ENCODE measurements around the gene NPLOC4.

The NPLOC4 gene

GRCh38 chr17:81551458-81552243 is 85.3 kb downstream of the NPLOC4 start:
- no peaks in the 10 kb centered on the region for H3K27me3 ChIP-seq (ENCODE audit: control insufficient read depth in 1 of 2, insufficient read depth in 2 of 2, low read length in 2 of 2)
- peak overlapping the region; percentile 81 to 90 for H3K4me3 ChIP-seq (ENCODE audit: low read depth in 1 of 2, low read length in 2 of 2)
- peak overlapping the region; percentile 61 to 64 for H3K9ac ChIP-seq (ENCODE audit: low read depth in 1 of 2, low read length in 2 of 2)
- peak overlapping the region; percentile 75 for H3K27ac ChIP-seq (ENCODE audit: low read depth, low read length)
- peaks cover 0 to 36% of the 10 kb centered on the region in 2 donors for H3K36me3 ChIP-seq (ENCODE audit: control insufficient read depth in 1 of 2, insufficient read depth in 2 of 2, low read length in 2 of 2)
- no peaks in the 10 kb centered on the region for H3K9me3 ChIP-seq (ENCODE audit: control insufficient read depth in 1 of 2, low read length in 2 of 2)
- peaks cover 23 to 38% of the 10 kb centered on the region in 2 donors for H3K4me1 ChIP-seq (ENCODE audit: control insufficient read depth in 1 of 2, insufficient read depth in 2 of 2, low read length in 2 of 2)

- Histone ChIP-seq H3K27me3 (ENCODE audit: control insufficient read depth in 1 of 2, insufficient read depth in 2 of 2, low read length in 2 of 2) (no peaks in the 10 kb centered on the region), H3K9ac (ENCODE audit: low read depth in 1 of 2, low read length in 2 of 2) (peak overlapping the region; percentile 61 to 64), H3K4me3 (ENCODE audit: low read depth in 1 of 2, low read length in 2 of 2) (peak overlapping the region; percentile 81 to 90), H3K4me1 (ENCODE audit: control insufficient read depth in 1 of 2, insufficient read depth in 2 of 2, low read length in 2 of 2) (peaks cover 18 to 31% of the 10 kb centered on the region in 2 donors), H3K9me3 (ENCODE audit: control insufficient read depth in 1 of 2, low read length in 2 of 2) (no peaks in the 10 kb centered on the region), H3K36me3 (ENCODE audit: control insufficient read depth in 1 of 2, insufficient read depth in 2 of 2, low read length in 2 of 2) (peaks cover 4 to 39% of the 10 kb centered on the region in 2 donors), H3K27ac (ENCODE audit: low read depth, low read length) (no peak overlapping the region)
These were observed 86.0 kb downstream of the NPLOC4 start for GRCh38 chr17:81550830-81551457.

GRCh38 chr17:81550285-81550684 is 86.6 kb downstream of the NPLOC4 start:
- Histone ChIP-seq H3K36me3 (ENCODE audit: control insufficient read depth in 1 of 2, insufficient read depth in 2 of 2, low read length in 2 of 2) (peaks cover 7 to 46% of the 10 kb centered on the region in 2 donors), H3K4me1 (ENCODE audit: control insufficient read depth in 1 of 2, insufficient read depth in 2 of 2, low read length in 2 of 2) (peaks cover 14 to 28% of the 10 kb centered on the region in 2 donors), H3K27me3 (ENCODE audit: control insufficient read depth in 1 of 2, insufficient read depth in 2 of 2, low read length in 2 of 2) (no peaks in the 10 kb centered on the region), H3K9ac (ENCODE audit: low read depth in 1 of 2, low read length in 2 of 2) (no peak overlapping the region), H3K9me3 (ENCODE audit: control insufficient read depth in 1 of 2, low read length in 2 of 2) (no peaks in the 10 kb centered on the region), H3K4me3 (ENCODE audit: low read depth in 1 of 2, low read length in 2 of 2) (no peak overlapping the region), H3K27ac (ENCODE audit: low read depth, low read length) (no peak overlapping the region)

GRCh38 chr17:81549826-81550225 is 87.1 kb downstream of the NPLOC4 start:
- H3K4me3 ChIP-seq (ENCODE audit: low read depth in 1 of 2, low read length in 2 of 2) = no peak overlapping the region
- H3K9ac ChIP-seq (ENCODE audit: low read depth in 1 of 2, low read length in 2 of 2) = no peak overlapping the region
- no peaks in the 10 kb centered on the region for H3K9me3 ChIP-seq (ENCODE audit: control insufficient read depth in 1 of 2, low read length in 2 of 2)
- H3K27me3 ChIP-seq (ENCODE audit: control insufficient read depth in 1 of 2, insufficient read depth in 2 of 2, low read length in 2 of 2) = no peaks in the 10 kb centered on the region
- peaks cover 14 to 28% of the 10 kb centered on the region in 2 donors for H3K4me1 ChIP-seq (ENCODE audit: control insufficient read depth in 1 of 2, insufficient read depth in 2 of 2, low read length in 2 of 2)
- no peak overlapping the region for H3K27ac ChIP-seq (ENCODE audit: low read depth, low read length)
- peaks cover 9 to 49% of the 10 kb centered on the region in 2 donors for H3K36me3 ChIP-seq (ENCODE audit: control insufficient read depth in 1 of 2, insufficient read depth in 2 of 2, low read length in 2 of 2)

- H3K4me1 ChIP-seq (ENCODE audit: control insufficient read depth in 1 of 2, insufficient read depth in 2 of 2, low read length in 2 of 2) = peaks cover 14 to 25% of the 10 kb centered on the region in 2 donors
- H3K4me3 ChIP-seq (ENCODE audit: low read depth in 1 of 2, low read length in 2 of 2) = no peak overlapping the region
- no peak overlapping the region for H3K27ac ChIP-seq (ENCODE audit: low read depth, low read length)
- no peak overlapping the region for H3K9ac ChIP-seq (ENCODE audit: low read depth in 1 of 2, low read length in 2 of 2)
- no peaks in the 10 kb centered on the region for H3K27me3 ChIP-seq (ENCODE audit: control insufficient read depth in 1 of 2, insufficient read depth in 2 of 2, low read length in 2 of 2)
- no peaks in the 10 kb centered on the region for H3K9me3 ChIP-seq (ENCODE audit: control insufficient read depth in 1 of 2, low read length in 2 of 2)
- peaks cover 13 to 56% of the 10 kb centered on the region in 2 donors for H3K36me3 ChIP-seq (ENCODE audit: control insufficient read depth in 1 of 2, insufficient read depth in 2 of 2, low read length in 2 of 2)
These were observed 87.8 kb downstream of the NPLOC4 start for GRCh38 chr17:81549031-81549557.

GRCh38 chr17:81547614-81547982 is 89.3 kb downstream of the NPLOC4 start:
- Histone ChIP-seq H3K9me3 (ENCODE audit: control insufficient read depth in 1 of 2, low read length in 2 of 2) (no peaks in the 10 kb centered on the region), H3K36me3 (ENCODE audit: control insufficient read depth in 1 of 2, insufficient read depth in 2 of 2, low read length in 2 of 2) (peaks cover 24 to 71% of the 10 kb centered on the region in 2 donors), H3K27me3 (ENCODE audit: control insufficient read depth in 1 of 2, insufficient read depth in 2 of 2, low read length in 2 of 2) (no peaks in the 10 kb centered on the region), H3K27ac (ENCODE audit: low read depth, low read length) (no peak overlapping the region), H3K9ac (ENCODE audit: low read depth in 1 of 2, low read length in 2 of 2) (no peak overlapping the region), H3K4me1 (ENCODE audit: control insufficient read depth in 1 of 2, insufficient read depth in 2 of 2, low read length in 2 of 2) (peaks cover 4 to 10% of the 10 kb centered on the region in 2 donors), H3K4me3 (ENCODE audit: low read depth in 1 of 2, low read length in 2 of 2) (no peak overlapping the region)

- H3K27ac ChIP-seq (ENCODE audit: low read depth, low read length) = no peak overlapping the region
These were observed 89.9 kb downstream of the NPLOC4 start for GRCh38 chr17:81546906-81547613.

GRCh38 chr17:81545160-81545949 is 91.6 kb downstream of the NPLOC4 start:
- no peaks in the 10 kb centered on the region for H3K9me3 ChIP-seq (ENCODE audit: control insufficient read depth in 1 of 2, low read length in 2 of 2)
- H3K9ac ChIP-seq (ENCODE audit: low read depth in 1 of 2, low read length in 2 of 2) = no peak overlapping the region
- no peak overlapping the region for H3K4me3 ChIP-seq (ENCODE audit: low read depth in 1 of 2, low read length in 2 of 2)
- peaks cover 24 to 81% of the 10 kb centered on the region in 2 donors for H3K36me3 ChIP-seq (ENCODE audit: control insufficient read depth in 1 of 2, insufficient read depth in 2 of 2, low read length in 2 of 2)
- H3K4me1 ChIP-seq (ENCODE audit: control insufficient read depth in 1 of 2, insufficient read depth in 2 of 2, low read length in 2 of 2) = no peaks in the 10 kb centered on the region
- no peak overlapping the region for H3K27ac ChIP-seq (ENCODE audit: low read depth, low read length)
- H3K27me3 ChIP-seq (ENCODE audit: control insufficient read depth in 1 of 2, insufficient read depth in 2 of 2, low read length in 2 of 2) = no peaks in the 10 kb centered on the region

More at GRCh38 chr17:81546906-81547613, 89.9 kb downstream of the NPLOC4 start:
- no peak overlapping the region for H3K4me3 ChIP-seq (ENCODE audit: low read depth in 1 of 2, low read length in 2 of 2)
- H3K9me3 ChIP-seq (ENCODE audit: control insufficient read depth in 1 of 2, low read length in 2 of 2) = no peaks in the 10 kb centered on the region
- H3K27me3 ChIP-seq (ENCODE audit: control insufficient read depth in 1 of 2, insufficient read depth in 2 of 2, low read length in 2 of 2) = no peaks in the 10 kb centered on the region
- H3K9ac ChIP-seq (ENCODE audit: low read depth in 1 of 2, low read length in 2 of 2) = no peak overlapping the region
- H3K4me1 ChIP-seq (ENCODE audit: control insufficient read depth in 1 of 2, insufficient read depth in 2 of 2, low read length in 2 of 2) = peaks cover 4 to 10% of the 10 kb centered on the region in 2 donors
- peaks cover 24 to 75% of the 10 kb centered on the region in 2 donors for H3K36me3 ChIP-seq (ENCODE audit: control insufficient read depth in 1 of 2, insufficient read depth in 2 of 2, low read length in 2 of 2)

- Histone ChIP-seq H3K27ac (ENCODE audit: low read depth, low read length) (no peak overlapping the region), H3K4me1 (ENCODE audit: control insufficient read depth in 1 of 2, insufficient read depth in 2 of 2, low read length in 2 of 2) (no peaks in the 10 kb centered on the region), H3K27me3 (ENCODE audit: control insufficient read depth in 1 of 2, insufficient read depth in 2 of 2, low read length in 2 of 2) (no peaks in the 10 kb centered on the region), H3K4me3 (ENCODE audit: low read depth in 1 of 2, low read length in 2 of 2) (no peak overlapping the region), H3K9me3 (ENCODE audit: control insufficient read depth in 1 of 2, low read length in 2 of 2) (no peaks in the 10 kb centered on the region), H3K36me3 (ENCODE audit: control insufficient read depth in 1 of 2, insufficient read depth in 2 of 2, low read length in 2 of 2) (peaks cover 24 to 85% of the 10 kb centered on the region in 2 donors), H3K9ac (ENCODE audit: low read depth in 1 of 2, low read length in 2 of 2) (no peak overlapping the region)
These were observed 92.5 kb downstream of the NPLOC4 start for GRCh38 chr17:81544281-81544974.
